Epithelial cell of proximal tubule (primary cell): Measurements from ENCODE around the gene TMEM52B. TPM values are rescaled to one million over a fixed set of nuclear protein-coding genes. Genes with fewer than 3 reads are reported as not detected.

Experiments
- DNase-seq: peaks from one replicate; pipeline ENCODE4 v3.0.0-alpha.2; 2011; ENCODE audit warnings: low read depth
- H3K4me3 ChIP-seq: 2 replicates; pipeline ENCODE4 v1.5.1; 2011; ENCODE audit warnings: low read depth, mild to moderate bottlenecking, low read length
- total RNA-seq: library from RNA; depleted of rRNA; stranded (reverse); fragments of >200 nt; gene quantifications from 2 replicates; pipeline ENCODE4 v1.2.3, GENCODE V29; 2015
- TF ChIP-seq, protein P1 (sequence below): conservative IDR thresholded peaks from 2 replicates; pipeline ENCODE4 v1.5.1; 2012; ENCODE audit warnings: low read depth, mild to moderate bottlenecking, low read length

Gene TMEM52B
- total RNA-seq, 1 donor from 2014 or later: not detected

DNA sequence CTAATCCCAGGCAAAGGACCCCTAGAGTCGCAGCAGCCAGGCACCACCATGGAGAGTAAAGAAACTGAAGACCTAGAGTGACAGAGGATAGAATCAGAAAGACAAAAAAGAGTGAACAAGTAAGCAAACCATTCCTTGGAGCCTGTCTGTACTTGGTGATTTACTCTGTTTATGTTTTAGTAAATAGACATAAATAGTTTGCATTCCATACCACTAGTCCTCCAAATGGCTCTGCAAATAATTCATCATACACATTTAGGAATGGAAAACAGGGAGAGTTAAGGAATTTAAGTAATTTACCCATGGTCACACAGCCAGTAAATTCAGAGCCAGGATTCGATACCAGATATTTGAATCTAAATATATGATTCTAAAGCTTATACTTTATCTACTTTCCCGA is 9.7 kb upstream of the TMEM52B start:
- TF ChIP-seq, protein P1, sequence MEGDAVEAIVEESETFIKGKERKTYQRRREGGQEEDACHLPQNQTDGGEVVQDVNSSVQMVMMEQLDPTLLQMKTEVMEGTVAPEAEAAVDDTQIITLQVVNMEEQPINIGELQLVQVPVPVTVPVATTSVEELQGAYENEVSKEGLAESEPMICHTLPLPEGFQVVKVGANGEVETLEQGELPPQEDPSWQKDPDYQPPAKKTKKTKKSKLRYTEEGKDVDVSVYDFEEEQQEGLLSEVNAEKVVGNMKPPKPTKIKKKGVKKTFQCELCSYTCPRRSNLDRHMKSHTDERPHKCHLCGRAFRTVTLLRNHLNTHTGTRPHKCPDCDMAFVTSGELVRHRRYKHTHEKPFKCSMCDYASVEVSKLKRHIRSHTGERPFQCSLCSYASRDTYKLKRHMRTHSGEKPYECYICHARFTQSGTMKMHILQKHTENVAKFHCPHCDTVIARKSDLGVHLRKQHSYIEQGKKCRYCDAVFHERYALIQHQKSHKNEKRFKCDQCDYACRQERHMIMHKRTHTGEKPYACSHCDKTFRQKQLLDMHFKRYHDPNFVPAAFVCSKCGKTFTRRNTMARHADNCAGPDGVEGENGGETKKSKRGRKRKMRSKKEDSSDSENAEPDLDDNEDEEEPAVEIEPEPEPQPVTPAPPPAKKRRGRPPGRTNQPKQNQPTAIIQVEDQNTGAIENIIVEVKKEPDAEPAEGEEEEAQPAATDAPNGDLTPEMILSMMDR: no peak

DNA sequence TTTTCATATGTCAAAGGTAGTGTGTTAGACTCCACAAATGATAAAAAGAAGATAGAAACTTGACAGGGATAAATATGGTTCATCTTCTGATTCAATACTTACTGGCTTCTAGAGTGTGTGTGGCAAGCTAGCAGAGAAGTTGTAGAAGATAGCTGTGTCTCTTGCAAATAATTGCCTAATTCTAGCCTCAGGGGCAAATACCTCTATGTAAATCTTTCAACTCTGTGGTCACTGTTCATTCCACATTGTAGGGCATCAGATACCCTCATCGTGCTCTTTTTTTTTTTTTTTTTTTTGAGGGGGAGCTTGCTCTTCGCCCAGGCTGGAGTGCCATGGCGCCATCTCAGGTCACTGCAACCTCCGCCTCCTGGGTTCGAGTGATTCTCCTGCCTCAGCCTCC is 8.6 kb upstream of the TMEM52B start:
- TF ChIP-seq, protein P1: no peak
- no peak overlapping the region for H3K4me3 ChIP-seq
- DNase-seq: no peak

More for the DNA sequence above, 9.7 kb upstream of the TMEM52B start:
- no peak for DNase-seq
- H3K4me3 ChIP-seq: no peak overlapping the region

DNA sequence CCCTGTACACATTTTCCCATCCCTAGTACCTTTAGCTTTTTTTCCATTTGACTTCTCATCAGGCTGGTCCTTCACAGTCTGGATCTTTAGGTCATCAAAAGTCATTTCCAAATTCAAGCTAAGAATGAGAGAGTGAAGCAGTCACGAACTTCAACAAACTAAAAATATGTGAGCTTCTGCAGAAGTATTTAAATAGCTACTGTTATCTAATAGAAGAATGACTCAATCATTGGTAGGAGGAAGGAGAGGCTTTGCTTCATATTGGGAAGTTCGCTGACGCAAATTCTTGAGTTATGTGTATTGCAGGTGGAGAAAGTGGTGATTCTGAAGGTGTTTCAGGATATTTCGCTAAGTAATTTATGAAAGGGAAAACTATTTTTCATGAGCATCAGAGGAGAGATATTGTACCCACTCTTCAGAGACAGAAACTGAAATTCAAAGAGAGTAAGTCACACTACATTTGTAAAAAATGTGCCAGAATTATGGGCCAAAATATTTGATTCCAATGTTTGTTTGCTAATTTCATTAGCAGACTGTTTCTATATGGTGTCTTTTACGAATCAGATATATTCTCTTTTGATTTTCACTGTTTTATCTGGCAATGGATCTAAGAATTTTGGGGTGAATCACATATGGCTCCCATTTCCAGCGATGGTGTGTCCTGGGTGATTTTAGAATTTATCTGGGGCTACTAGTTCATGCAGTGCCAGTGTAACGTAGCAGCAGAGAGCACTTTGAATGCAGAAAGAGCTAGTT is 6.7 kb upstream of the TMEM52B start, which contains the start of gene OLR1:
Gene OLR1, minus strand, starts transcription at position 160 of the 756 bp plus-strand sequence. Its CDS starts 55 bp downstream, at position 105.
- no peak within 1 kb of the TSS for H3K4me3 ChIP-seq
- TF ChIP-seq, protein P1: no peak
- no peak for DNase-seq

DNA sequence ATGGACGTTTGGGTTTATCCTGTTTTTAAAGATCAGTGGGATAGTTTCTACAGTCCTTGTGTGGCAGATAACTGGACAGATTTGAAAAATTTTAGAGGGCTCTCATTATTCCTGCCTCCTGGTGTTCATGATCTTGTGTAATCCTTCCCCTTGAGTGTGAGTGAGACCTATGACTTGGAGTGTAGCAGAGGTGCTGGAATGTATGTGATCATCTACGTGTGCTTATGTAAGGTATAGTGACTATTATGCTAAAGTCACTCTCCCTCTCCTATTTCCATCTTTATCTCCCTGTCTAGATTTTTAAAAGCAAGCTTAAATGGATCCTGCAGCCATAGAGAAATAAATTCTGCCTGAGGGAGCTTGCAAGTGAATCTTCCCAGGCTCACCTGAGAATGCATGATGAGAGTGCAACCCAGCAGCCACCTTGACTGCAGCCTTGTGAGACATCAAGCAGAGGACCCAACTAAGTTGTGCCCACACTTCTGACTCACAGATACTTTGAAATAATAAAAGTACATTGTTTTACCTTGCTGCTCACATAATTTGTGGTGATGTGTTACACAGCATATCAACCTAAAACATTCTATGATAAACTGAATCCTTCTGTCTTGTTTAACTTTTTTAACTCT is 3.7 kb upstream of the TMEM52B start:
- no peak overlapping the region for H3K4me3 ChIP-seq
- no peak for DNase-seq
- TF ChIP-seq, protein P1: no peak

DNA sequence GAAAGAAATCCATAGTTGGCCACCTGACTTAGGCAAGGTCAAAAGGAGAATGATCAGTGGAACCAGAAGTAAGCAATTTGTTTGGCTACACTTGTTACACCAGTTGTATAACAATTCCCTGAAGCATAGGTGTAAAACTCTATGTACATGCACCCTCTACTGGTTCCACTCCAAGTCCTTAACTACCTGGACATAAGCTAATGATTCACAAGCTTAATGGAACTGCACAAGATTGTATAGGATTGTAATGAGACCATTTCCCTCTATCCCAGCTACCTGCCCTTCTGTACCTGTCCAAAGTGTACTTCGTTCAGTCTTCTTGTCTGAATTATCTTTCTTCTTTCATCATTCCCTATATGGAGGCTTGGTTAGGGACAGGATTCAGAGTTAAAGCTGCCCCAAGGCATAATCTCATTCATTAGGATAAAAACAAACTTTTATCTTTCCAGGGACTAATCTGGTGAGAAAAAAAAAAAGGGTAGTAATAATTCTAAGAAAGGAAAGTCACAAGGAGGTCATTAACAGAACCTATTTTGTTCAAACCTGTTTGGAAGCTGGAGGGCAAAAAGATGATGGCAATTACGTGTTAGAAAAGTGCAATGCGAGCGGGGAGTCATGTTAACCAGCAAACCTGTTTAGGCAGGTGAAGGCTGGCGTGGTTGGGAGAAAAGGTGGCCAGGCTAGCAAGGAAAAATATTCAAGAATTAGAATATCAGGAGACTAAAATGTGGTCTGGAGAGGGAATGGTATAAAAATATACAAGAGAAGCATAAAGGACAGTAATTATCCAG is 2.8 kb upstream of the TMEM52B start:
- no peak for DNase-seq
- no peak overlapping the region for H3K4me3 ChIP-seq
- TF ChIP-seq, protein P1: peak; percentile 15

DNA sequence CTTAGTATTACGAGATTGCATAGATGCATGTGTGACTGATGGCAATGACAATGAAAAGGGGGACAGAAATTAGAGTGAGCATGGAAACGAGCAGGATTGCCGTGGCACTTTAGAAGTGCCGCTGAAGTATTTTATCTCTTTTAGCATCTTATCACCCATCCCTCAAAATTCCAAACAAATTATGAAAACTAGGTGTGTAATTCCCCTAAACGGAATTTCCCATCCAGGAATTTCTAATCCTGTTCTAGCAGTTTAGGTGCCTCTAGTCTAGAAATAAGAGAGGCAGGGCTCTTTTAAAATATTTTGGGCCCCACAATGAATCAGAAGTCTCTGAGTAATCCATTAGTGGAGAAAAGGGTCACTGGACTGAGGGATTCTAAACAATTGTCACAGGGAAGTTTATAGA is 947 bp downstream of the TMEM52B start:
- TF ChIP-seq, protein P1: no peak
- no peak overlapping the region for H3K4me3 ChIP-seq
- DNase-seq: no peak
